Prostate gland (tissue), 2 donors: ENCODE data around the gene MUSK.

ENCODE experiments used
- POLR2A ChIP-seq: fragments of 450-650 bp; IDR thresholded peaks from one replicate; pipeline ENCODE4 v1.6.1; 2016; ENCODE audit warnings: antibody characterized with exemption, mild to moderate bottlenecking
- POLR2AphosphoS5 ChIP-seq: sonication (generic); formaldehyde crosslinking; IDR thresholded peaks from one replicate; pipeline ENCODE4 v1.6.1; 2017; ENCODE audit warnings: antibody characterized with exemption
- TF ChIP-seq, protein P1 (sequence below), 4 experiments: fragments of 200-600 bp in 2 of 4; fragments of 450-650 bp in 2 of 4; sonication (generic) in 2 of 4; IDR thresholded peaks; 1 replicate in 3 of 4; 2 replicates in 1 of 4; pipeline ENCODE4 v1.5.1; 2016 to 2019; ENCODE audit warnings: antibody characterized with exemption in 4 of 4, mild to moderate bottlenecking in 2 of 4, moderate library complexity in 2 of 4

DNA sequence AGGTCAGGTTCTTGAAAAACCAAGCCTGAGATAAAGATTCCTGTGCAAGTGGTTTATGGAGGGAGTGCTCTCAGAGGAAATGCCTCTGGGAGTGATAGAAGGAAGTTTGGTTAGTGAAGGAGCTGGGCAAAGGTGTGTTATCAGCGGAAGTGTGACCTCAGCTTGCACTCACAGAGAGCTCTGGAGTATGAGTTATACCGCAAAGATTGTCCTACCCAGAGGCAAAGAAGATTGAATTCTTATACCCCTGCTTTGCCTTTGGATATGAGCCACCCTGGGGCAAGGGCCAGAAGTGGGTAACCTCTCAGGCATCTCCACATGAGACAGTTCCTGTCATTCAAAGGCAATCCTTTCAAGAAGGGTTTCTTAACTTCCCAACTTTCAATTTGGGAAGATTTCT, 145.6 kb downstream of the MUSK start:
- TF ChIP-seq POLR2A (no peak), POLR2AphosphoS5 (no peak)
- TF ChIP-seq, protein P1, sequence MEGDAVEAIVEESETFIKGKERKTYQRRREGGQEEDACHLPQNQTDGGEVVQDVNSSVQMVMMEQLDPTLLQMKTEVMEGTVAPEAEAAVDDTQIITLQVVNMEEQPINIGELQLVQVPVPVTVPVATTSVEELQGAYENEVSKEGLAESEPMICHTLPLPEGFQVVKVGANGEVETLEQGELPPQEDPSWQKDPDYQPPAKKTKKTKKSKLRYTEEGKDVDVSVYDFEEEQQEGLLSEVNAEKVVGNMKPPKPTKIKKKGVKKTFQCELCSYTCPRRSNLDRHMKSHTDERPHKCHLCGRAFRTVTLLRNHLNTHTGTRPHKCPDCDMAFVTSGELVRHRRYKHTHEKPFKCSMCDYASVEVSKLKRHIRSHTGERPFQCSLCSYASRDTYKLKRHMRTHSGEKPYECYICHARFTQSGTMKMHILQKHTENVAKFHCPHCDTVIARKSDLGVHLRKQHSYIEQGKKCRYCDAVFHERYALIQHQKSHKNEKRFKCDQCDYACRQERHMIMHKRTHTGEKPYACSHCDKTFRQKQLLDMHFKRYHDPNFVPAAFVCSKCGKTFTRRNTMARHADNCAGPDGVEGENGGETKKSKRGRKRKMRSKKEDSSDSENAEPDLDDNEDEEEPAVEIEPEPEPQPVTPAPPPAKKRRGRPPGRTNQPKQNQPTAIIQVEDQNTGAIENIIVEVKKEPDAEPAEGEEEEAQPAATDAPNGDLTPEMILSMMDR (IDR thresholded peaks at IDR 0.05), result no peak
